Ectodermal cell (in vitro differentiated cells): ENCODE data around the gene MLH3.
"Not testable (repeated sequence)": the region's sequence is repeated elsewhere in the genome, so short reads cannot be mapped to it uniquely, and the experiment has no call there.

Source experiments
- H3K27ac ChIP-seq: 2 replicates; pipeline ENCODE4 v1.7.0; 2013; ENCODE audit warnings: mild to moderate bottlenecking, low read depth, low read length; ENCODE audit not compliant: insufficient read depth, poor library complexity, severe bottlenecking
- H3K27me3 ChIP-seq: 2 replicates; pipeline ENCODE4 v1.7.0; 2013; ENCODE audit warnings: mild to moderate bottlenecking, low read length; ENCODE audit not compliant: insufficient read depth, control insufficient read depth, poor library complexity, severe bottlenecking
- H3K36me3 ChIP-seq: one replicate; pipeline ENCODE4 v1.7.0; 2013; ENCODE audit warnings: low read length; ENCODE audit not compliant: control insufficient read depth, insufficient read depth
- H3K4me1 ChIP-seq: one replicate; pipeline ENCODE4 v1.7.0; 2013; ENCODE audit warnings: low read length; ENCODE audit not compliant: control insufficient read depth, insufficient read depth
- H3K4me3 ChIP-seq: 2 replicates; pipeline ENCODE4 v1.7.0; 2013; ENCODE audit warnings: low read depth, low read length, control low read depth; ENCODE audit not compliant: insufficient read depth
- H3K9me3 ChIP-seq: 2 replicates; pipeline ENCODE4 v1.7.0; 2013; ENCODE audit warnings: mild to moderate bottlenecking, low read length, moderate library complexity; ENCODE audit not compliant: control insufficient read depth
- WGBS, 2 experiments: methylation state at CpG; one replicate each; pipeline ENCODE4 v1.1.7; 2013; ENCODE audit warnings: missing lambda C conversion rate in 2 of 2; 5-methylcytosine and 5-hydroxymethylcytosine counted together

The MLH3 gene

DNA sequence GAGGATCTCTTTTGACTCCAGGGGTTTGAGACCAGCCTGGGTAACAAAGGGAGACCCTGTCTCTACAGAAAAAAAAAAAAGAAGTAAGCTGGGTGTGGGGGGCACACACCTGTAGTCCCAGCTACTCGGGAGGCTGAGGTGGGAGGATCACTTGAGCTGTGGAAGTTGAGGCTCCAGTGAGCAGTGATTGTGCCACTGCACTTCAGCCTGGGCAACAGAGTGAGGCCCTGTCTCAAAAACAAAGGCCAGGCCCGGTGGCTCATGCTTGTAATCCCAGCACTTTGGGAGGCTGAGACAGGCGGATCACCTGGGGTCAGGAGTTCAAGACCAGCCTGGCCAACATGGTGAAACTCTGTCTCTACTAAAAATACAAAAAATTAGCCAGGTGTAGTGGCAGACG lies 16.5 kb upstream of the MLH3 start:
- H3K27ac ChIP-seq, H3K4me1 ChIP-seq, H3K36me3 ChIP-seq, H3K4me3 ChIP-seq, H3K9me3 ChIP-seq, H3K27me3 ChIP-seq: not testable (repeated sequence)
- 79 to 83% methylated on average over 4 of the region's 4 CpGs for WGBS, 2 experiments

GRCh38 chr14:75067212-75067611 lies 15.9 kb upstream of the MLH3 start:
- Histone ChIP-seq H3K36me3 (no peaks in the 10 kb centered on the region), H3K9me3 (no peaks in the 10 kb centered on the region), H3K27ac (no peak overlapping the region), H3K4me1 (peaks cover 4% of the 10 kb centered on the region), H3K27me3 (peaks cover 4% of the 10 kb centered on the region), H3K4me3 (no peak overlapping the region)
- WGBS, 2 experiments = 89 to 90% methylated on average over 1 of the region's 1 CpG

DNA sequence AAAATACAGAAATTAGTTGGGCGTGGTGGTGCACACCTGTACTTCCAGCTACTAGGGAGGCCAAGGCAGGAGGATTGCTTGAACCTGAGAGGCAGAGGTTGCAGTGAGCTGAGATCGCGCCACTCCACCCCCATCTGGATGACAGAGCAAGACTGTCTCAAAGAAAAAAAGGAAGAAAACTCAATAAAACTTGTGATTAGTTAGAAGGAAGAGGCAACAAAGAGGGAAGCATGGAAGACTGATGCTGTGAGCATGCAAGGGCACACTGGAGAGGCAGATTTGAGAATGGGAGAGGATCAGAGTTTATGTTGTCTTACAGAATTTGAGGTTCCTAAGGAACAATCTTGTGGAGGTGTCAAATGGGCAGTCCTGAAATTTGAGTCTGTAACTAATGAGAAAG lies 15.4 kb upstream of the MLH3 start:
- no peaks in the 10 kb centered on the region for H3K9me3 ChIP-seq
- peaks cover 4% of the 10 kb centered on the region for H3K4me1 ChIP-seq
- no peak overlapping the region for H3K4me3 ChIP-seq
- peaks cover 4% of the 10 kb centered on the region for H3K27me3 ChIP-seq
- no peaks in the 10 kb centered on the region for H3K36me3 ChIP-seq
- H3K27ac ChIP-seq = no peak overlapping the region
- 92 to 98% methylated on average over 3 of the region's 3 CpGs for WGBS, 2 experiments

DNA sequence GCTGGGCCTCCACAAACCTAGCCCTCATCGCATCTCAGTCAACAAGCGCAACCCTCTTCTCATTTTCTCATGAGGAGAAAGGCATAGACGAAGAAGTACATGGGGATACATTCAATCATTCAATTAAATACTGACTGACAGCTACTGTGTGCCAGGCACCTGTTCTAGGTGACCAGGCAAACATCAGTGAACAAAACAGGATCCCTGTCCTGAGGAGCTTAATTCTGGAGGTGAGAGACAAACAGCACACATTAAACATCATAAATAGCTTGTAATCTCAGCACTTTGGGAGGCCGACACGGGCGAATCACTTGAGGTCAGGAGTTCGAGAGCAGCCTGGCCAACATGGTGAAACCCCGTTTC lies 12.9 kb upstream of the MLH3 start:
- WGBS, 2 experiments = 57 to 59% methylated on average over 8 of the region's 8 CpGs
- Histone ChIP-seq H3K27me3 (peaks cover 4% of the 10 kb centered on the region), H3K27ac (no peak overlapping the region), H3K4me3 (peak overlapping the region; percentile 79), H3K4me1 (peaks cover 4% of the 10 kb centered on the region), H3K36me3 (peaks cover 3% of the 10 kb centered on the region), H3K9me3 (no peaks in the 10 kb centered on the region)

GRCh38 chr14:75063491-75064204 lies 12.4 kb upstream of the MLH3 start, which contains the start of gene ACYP1:
ACYP1 (minus strand) TSS chr14:75064024; CDS start chr14:75063553, 471 bp downstream.
- 0 to 1% methylated on average over 34 of the region's 34 CpGs for WGBS, 2 experiments
- Histone ChIP-seq H3K4me1 (peaks cover 4% of the 10 kb centered on the region), H3K36me3 (peaks cover 3% of the 10 kb centered on the region), H3K4me3 (peak within 1 kb of the TSS; percentile 79), H3K27ac (no peak within 1 kb of the TSS), H3K27me3 (peaks cover 4% of the 10 kb centered on the region), H3K9me3 (no peaks in the 10 kb centered on the region)

DNA sequence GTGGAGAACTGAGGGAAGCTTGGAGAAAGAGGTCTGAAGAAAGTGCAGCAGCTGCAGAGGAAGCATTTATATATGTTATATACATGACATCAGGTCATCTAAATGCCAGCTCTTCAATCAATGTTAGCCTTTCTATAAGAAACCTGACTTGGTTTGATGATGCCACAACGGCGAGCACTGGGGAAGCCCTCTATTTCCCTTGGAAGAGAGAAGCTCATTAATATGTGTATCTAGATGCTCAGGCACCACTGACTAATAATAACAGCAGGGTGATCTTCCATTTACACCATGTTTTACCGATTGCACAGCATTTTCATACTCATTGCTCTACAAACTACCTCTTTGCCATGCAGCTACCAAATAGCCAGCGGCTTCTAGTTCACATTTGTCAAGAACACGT lies 11.7 kb upstream of the MLH3 start:
- Histone ChIP-seq H3K27ac (no peak overlapping the region), H3K27me3 (no peaks in the 10 kb centered on the region), H3K4me1 (no peaks in the 10 kb centered on the region), H3K4me3 (peak overlapping the region; percentile 79), H3K9me3 (no peaks in the 10 kb centered on the region), H3K36me3 (peaks cover 3% of the 10 kb centered on the region)
- 49 to 52% methylated on average over 5 of the region's 5 CpGs for WGBS, 2 experiments

GRCh38 chr14:75060420-75060819 lies 9.2 kb upstream of the MLH3 start:
- Histone ChIP-seq H3K4me1 (no peaks in the 10 kb centered on the region), H3K36me3 (peaks cover 3% of the 10 kb centered on the region), H3K27ac (no peak overlapping the region), H3K27me3 (no peaks in the 10 kb centered on the region), H3K9me3 (no peaks in the 10 kb centered on the region), H3K4me3 (no peak overlapping the region)
- WGBS, 2 experiments = 95 to 96% methylated on average over 2 of the region's 2 CpGs

DNA sequence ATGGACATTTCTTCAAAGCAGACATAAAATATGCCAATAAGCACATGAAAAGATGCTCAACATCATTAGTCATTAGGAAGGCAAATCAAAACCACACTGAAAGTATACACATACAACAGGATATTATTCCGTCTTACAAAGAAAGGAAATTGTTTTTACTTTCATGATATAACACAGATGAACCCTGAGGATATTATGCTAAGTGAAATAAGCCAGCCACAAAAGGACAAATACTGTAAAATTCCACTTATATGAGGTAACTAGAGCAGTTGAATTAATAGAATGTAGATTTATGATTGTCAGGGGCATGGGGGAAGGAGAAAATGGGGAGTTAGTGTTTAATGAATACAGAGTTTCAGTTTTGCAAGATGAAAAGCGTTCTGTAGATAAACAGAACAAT lies 8.4 kb upstream of the MLH3 start:
- H3K4me1 ChIP-seq = no peaks in the 10 kb centered on the region
- H3K27me3 ChIP-seq = no peaks in the 10 kb centered on the region
- H3K9me3 ChIP-seq = no peaks in the 10 kb centered on the region
- no peak overlapping the region for H3K4me3 ChIP-seq
- WGBS, 2 experiments = 97 to 100% methylated on average over 2 of the region's 2 CpGs
- H3K27ac ChIP-seq = no peak overlapping the region
- peaks cover 3% of the 10 kb centered on the region for H3K36me3 ChIP-seq

GRCh38 chr14:75054421-75054820 lies 3.2 kb upstream of the MLH3 start:
- WGBS, 2 experiments = 91 to 100% methylated on average over 1 of the region's 1 CpG
- H3K4me1 ChIP-seq = no peaks in the 10 kb centered on the region
- H3K4me3 ChIP-seq = no peak overlapping the region
- H3K27ac ChIP-seq = no peak overlapping the region
- H3K36me3 ChIP-seq = no peaks in the 10 kb centered on the region
- H3K9me3 ChIP-seq = no peaks in the 10 kb centered on the region
- no peaks in the 10 kb centered on the region for H3K27me3 ChIP-seq

DNA sequence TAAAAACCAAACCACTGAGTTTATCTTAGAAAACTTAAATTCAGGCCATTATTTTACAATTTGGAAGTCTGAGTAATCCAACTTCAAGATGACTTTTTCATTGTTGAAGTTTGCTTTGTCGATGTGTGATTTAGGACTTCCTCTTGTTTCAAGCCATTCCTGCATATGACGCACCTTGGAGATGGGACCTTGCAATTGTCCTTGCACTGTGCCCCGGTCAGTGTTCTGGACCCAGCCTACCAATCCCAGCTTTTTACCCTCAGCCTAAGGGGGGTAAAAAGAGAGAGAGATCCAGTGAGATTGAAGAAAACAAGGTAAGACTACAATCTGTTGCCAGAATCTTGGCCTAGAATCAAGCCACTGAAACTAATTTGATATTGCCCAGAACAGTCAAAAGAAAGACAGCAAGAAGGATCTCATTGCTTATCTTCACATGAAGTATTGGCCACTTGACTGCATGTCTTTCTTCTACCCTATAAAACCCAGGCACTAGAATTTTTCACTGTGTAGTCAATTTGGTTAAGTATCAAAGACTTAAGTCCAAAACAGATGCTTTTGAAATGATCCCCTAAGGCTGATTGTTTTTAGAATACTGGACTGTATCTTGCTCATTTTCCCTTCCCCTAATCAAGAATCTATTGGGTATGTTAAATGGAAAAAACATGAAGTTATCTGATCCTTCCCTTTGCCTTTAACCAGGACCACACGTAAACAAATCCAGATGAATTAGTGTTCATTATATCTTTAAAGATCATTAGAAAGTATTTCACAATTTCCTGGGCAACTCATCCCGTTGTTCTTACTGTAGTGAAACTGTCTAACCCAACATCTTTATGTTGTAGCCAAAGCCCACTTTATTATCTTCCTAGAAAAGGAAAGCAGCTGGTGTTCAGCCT lies 2.4 kb upstream of the MLH3 start:
- H3K27me3 ChIP-seq = no peaks in the 10 kb centered on the region
- 92 to 93% methylated on average over 4 of the region's 5 CpGs for WGBS, 2 experiments

More for the DNA sequence above, 2.4 kb upstream of the MLH3 start:
- Histone ChIP-seq H3K4me1 (no peaks in the 10 kb centered on the region), H3K36me3 (no peaks in the 10 kb centered on the region), H3K27ac (no peak overlapping the region), H3K9me3 (no peaks in the 10 kb centered on the region), H3K4me3 (no peak overlapping the region)
